K562 (cell line): ENCODE measurements around the gene RAB6B. TPM values are rescaled to one million over a fixed set of nuclear protein-coding genes. Genes with fewer than 3 reads are reported as not detected.
A peak's percentile ranks its signal among the peaks of the same experiment; 100 is the strongest.

ENCODE experiments used
- ARID4B ChIP-seq: sonication (generic); formaldehyde crosslinking; IDR thresholded peaks from 2 replicates; pipeline ENCODE4 v1.8.0; 2022; ENCODE audit warnings: mild to moderate bottlenecking, missing genetic modification reagents
- ATF6 ChIP-seq: sonication (generic); formaldehyde crosslinking; IDR thresholded peaks from 2 replicates; pipeline ENCODE4 v1.4.0; 2020; ENCODE audit warnings: mild to moderate bottlenecking, missing genetic modification reagents
- ATF7 ChIP-seq: fragments of 450-650 bp; IDR thresholded peaks from 2 replicates; pipeline ENCODE4 v1.7.1; 2014; ENCODE audit warnings: mild to moderate bottlenecking, moderate library complexity
- BDP1 ChIP-seq: IDR thresholded peaks from 3 replicates; pipeline ENCODE4 v1.6.1; 2011; ENCODE audit not compliant: insufficient read length, insufficient read depth
- CTBP1 ChIP-seq: fragments of 450-650 bp; IDR thresholded peaks from 2 replicates; pipeline ENCODE4 v1.6.1; 2016; ENCODE audit warnings: borderline replicate concordance
- DDX20 ChIP-seq: fragments of 450-650 bp; IDR thresholded peaks from 2 replicates; pipeline ENCODE4 v1.6.1; 2016; ENCODE audit warnings: missing genetic modification characterization, low read depth, mild to moderate bottlenecking, missing compliant biosample characterization, moderate library complexity
- DIDO1 ChIP-seq: fragments of 450-650 bp; IDR thresholded peaks from 2 replicates; pipeline ENCODE4 v1.6.1; 2016; ENCODE audit warnings: low read depth, missing biosample characterization, missing genetic modification characterization
- EP300 ChIP-seq: IDR thresholded peaks from 2 replicates; pipeline ENCODE4 v1.6.1; 2012; ENCODE audit warnings: low read length, improper control_type of control experiment
- HNRNPUL1 ChIP-seq: fragments of 200-400 bp; formaldehyde crosslinking; IDR thresholded peaks from 2 replicates; pipeline ENCODE4 v1.6.1; 2017; ENCODE audit warnings: low read length
- NFIC ChIP-seq: fragments of 450-650 bp; IDR thresholded peaks from 2 replicates; pipeline ENCODE4 v1.6.1; 2017; ENCODE audit warnings: mild to moderate bottlenecking, inconsistent platforms
- PHF8 ChIP-seq: fragments of 200-600 bp; sonication (generic); IDR thresholded peaks from 2 replicates; pipeline ENCODE4 v1.6.1; 2012; ENCODE audit warnings: mixed run types, mild to moderate bottlenecking, inconsistent platforms, low read length, moderate library complexity, borderline replicate concordance
- POLR3G ChIP-seq: IDR thresholded peaks from 2 replicates; pipeline ENCODE4 v1.6.1; 2011; ENCODE audit not compliant: insufficient read length, insufficient replicate concordance; ENCODE audit errors: extremely low read depth
- SIX5 ChIP-seq, 2 experiments: IDR thresholded peaks; 2 replicates each; pipeline ENCODE4 v1.6.1; 2011; ENCODE audit warnings: low read length in 2 of 2, borderline replicate concordance in 1 of 2, low read depth in 1 of 2, mild to moderate bottlenecking in 1 of 2, moderate library complexity in 1 of 2; ENCODE audit not compliant: insufficient read depth in 1 of 2
- SMAD2 ChIP-seq: fragments of 150-350 bp; IDR thresholded peaks from 2 replicates; pipeline ENCODE4 v1.6.1; 2014; ENCODE audit warnings: low read depth, mild to moderate bottlenecking, low read length
- SMARCC2 ChIP-seq: fragments of 450-650 bp; IDR thresholded peaks from 2 replicates; pipeline ENCODE4 v1.6.1; 2017; ENCODE audit warnings: antibody characterized with exemption, moderate library complexity, mild to moderate bottlenecking, low read depth
- SPI1 ChIP-seq: IDR thresholded peaks from 2 replicates; pipeline ENCODE4 v1.6.1; 2011; ENCODE audit warnings: low read depth, low read length, control low read depth, borderline replicate concordance
- SRSF1 ChIP-seq: fragments of 200-400 bp; formaldehyde crosslinking; IDR thresholded peaks from 2 replicates; pipeline ENCODE4 v1.6.1; 2017; ENCODE audit warnings: mild to moderate bottlenecking, low read depth, low read length, moderate library complexity
- STAG1 ChIP-seq: sonication (generic); formaldehyde crosslinking; IDR thresholded peaks from 2 replicates; pipeline ENCODE4 v1.5.0; 2020; ENCODE audit warnings: missing genetic modification reagents, borderline replicate concordance
- ZFP1 ChIP-seq: fragments of 450-650 bp; formaldehyde crosslinking; IDR thresholded peaks from 2 replicates; pipeline ENCODE4 v1.4.0; 2020; ENCODE audit warnings: mild to moderate bottlenecking, mixed read lengths
- ZFPM2 ChIP-seq: fragments of 250-450 bp; sonication (Bioruptor Pico); IDR thresholded peaks from 2 replicates; pipeline ENCODE4 v1.5.1; 2022; ENCODE audit warnings: mild to moderate bottlenecking
- ZKSCAN8 ChIP-seq: fragments of 200-800 bp; sonication (Bioruptor generic); IDR thresholded peaks from 2 replicates; pipeline ENCODE4 v1.6.1; 2016; ENCODE audit warnings: missing genetic modification characterization, missing compliant biosample characterization
- ZNF134 ChIP-seq: fragments of 250-450 bp; sonication (Bioruptor Pico); conservative IDR thresholded peaks from 2 replicates; pipeline ENCODE4 v1.4.0; 2020
- polyA plus RNA-seq, 8 experiments: library from polyadenylated mRNA; depleted of rRNA in 4 of 8; stranded (reverse) in 5 of 8; unstranded in 3 of 8; fragments of >200 nt; fragmentation: Nextera tagmentation in 2 of 8; fragmentation: Illumina TruSeq in 1 of 8; extraction: Ambion mirVana in 2 of 8; extraction: Trizol in 1 of 8; gene quantifications; 2 replicates each; pipeline versions ENCODE4 v1.2.1 to v1.2.3, GENCODE V29; 2011 to 2014; ENCODE audit warnings: inconsistent platforms in 1 of 8, missing spikeins in 1 of 8
- total RNA-seq, 7 experiments: library from RNA; depleted of rRNA in 6 of 7; stranded (reverse); fragments of >200 nt in 6 of 7; fragmentation: Illumina TruSeq in 2 of 7; extraction: Trizol in 2 of 7; gene quantifications; 2 replicates each; pipeline versions ENCODE4 v1.2.1 to v1.2.3, GENCODE V29; 2011 to 2021; ENCODE audit warnings: low replicate concordance in 1 of 7
- TF ChIP-seq, protein P1 (sequence below): fragments of 250-450 bp; sonication (Bioruptor Pico); IDR thresholded peaks from 2 replicates; pipeline ENCODE4 v1.8.0; 2022; ENCODE audit warnings: inconsistent platforms, mild to moderate bottlenecking, moderate library complexity, borderline replicate concordance

Gene RAB6B
- total and polyA plus RNA-seq, 9 of the 15 experiments (the other 6 are each of a cell fraction or from before 2014, with no cell fraction given): 0.60 to 18.1 (median 1.5) TPM

GRCh38 chr3:133943639-133944141 is 48.0 kb upstream of the RAB6B start (continued):
- TF ChIP-seq ARID4B (CRISPR knock-in tag) (no peak), ZNF134 (CRISPR knock-in tag) (no peak), ZFPM2 (CRISPR knock-in tag) (no peak), ZKSCAN8 (CRISPR knock-in tag) (no peak), ATF7 (0 out of 2 replicates have a peak, but pooled peaks have one; percentile 16), SRSF1 (no peak), SMARCC2 (peak; percentile 89), SMAD2 (no peak), DDX20 (tag) (no peak), POLR3G (no peak), BDP1 (no peak), STAG1 (no peak), ZFP1 (CRISPR knock-in tag) (no peak), HNRNPUL1 (no peak), SIX5 (IDR thresholded peaks at IDR 0.05; ENCODE audit: borderline replicate concordance in 1 of 2, insufficient read depth in 1 of 2, low read depth in 1 of 2, low read length in 2 of 2) (no peak), PHF8 (no peak), DIDO1 (no peak), ATF6 (no peak), SPI1 (no peak), CTBP1 (peak; percentile 63; the same call in 1 of the 2 replicates), NFIC (peak; percentile 96), EP300 (peak; percentile 67; the same call in 1 of the 2 replicates)
- TF ChIP-seq, protein P1, sequence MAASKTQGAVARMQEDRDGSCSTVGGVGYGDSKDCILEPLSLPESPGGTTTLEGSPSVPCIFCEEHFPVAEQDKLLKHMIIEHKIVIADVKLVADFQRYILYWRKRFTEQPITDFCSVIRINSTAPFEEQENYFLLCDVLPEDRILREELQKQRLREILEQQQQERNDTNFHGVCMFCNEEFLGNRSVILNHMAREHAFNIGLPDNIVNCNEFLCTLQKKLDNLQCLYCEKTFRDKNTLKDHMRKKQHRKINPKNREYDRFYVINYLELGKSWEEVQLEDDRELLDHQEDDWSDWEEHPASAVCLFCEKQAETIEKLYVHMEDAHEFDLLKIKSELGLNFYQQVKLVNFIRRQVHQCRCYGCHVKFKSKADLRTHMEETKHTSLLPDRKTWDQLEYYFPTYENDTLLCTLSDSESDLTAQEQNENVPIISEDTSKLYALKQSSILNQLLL: no peak
